NOMO-1 treated with DMSO at 0.1 percent for 48 hours (cell line): ENCODE measurements around the gene ANKRD11.
"Not testable (repeated sequence)": the region's sequence is repeated elsewhere in the genome, so short reads cannot be mapped to it uniquely, and the experiment has no call there.

ENCODE experiments used
- DNase-seq: peaks from one replicate; lab custom pipeline; 2025; ENCODE audit not compliant: unreplicated experiment; lab: John Stamatoyannopoulos, UW

ANKRD11 gene

GRCh38 chr16:89274561-89275283, 215.6 kb downstream of the ANKRD11 start:
- no peak for DNase-seq

- DNase-seq = no peak
Measured at GRCh38 chr16:89273741-89274472, 216.5 kb downstream of the ANKRD11 start.

GRCh38 chr16:89272631-89273030, 217.7 kb downstream of the ANKRD11 start:
- no peak for DNase-seq

DNA sequence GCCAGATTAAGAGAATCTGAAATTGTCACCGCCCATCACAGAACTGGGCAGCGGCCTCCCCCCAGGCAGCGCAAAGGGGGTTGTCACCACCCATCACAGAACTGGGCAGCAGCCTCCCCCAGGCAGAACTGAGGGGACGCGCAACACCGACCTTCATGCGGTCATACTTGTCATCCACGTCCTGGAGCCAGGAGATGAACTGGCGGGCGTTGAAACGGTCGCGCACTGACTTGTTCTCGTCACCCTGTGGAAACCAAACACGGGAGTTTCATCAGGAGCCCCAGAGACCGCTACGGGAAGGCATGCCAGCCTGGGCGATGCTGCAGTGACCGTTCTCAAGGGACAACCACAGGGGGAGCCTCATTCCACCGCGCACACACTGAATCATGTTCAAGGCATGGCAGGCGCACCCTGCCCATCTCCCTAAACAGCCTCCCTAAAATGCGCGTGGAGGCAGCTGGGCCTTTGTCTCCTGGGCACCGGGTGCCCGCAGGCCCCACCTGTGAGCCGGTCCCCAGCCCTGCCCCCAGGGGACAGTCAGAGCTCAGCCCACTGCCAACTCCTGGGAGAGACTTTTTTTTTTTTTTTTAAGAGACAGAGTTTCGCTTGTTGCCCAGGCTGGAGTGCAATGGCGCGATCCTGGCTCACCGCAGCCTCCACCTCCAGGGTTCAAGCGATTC, 219.6 kb downstream of the ANKRD11 start:
- no peak for DNase-seq

- no peak for DNase-seq
Measured at GRCh38 chr16:89269805-89270665, 220.3 kb downstream of the ANKRD11 start.

GRCh38 chr16:89268987-89269735, 221.2 kb downstream of the ANKRD11 start:
- DNase-seq = no peak

- no peak for DNase-seq
Measured at GRCh38 chr16:89268585-89268984, 221.8 kb downstream of the ANKRD11 start.

GRCh38 chr16:89267746-89268145, 222.6 kb downstream of the ANKRD11 start:
- DNase-seq = not testable (repeated sequence)

DNA sequence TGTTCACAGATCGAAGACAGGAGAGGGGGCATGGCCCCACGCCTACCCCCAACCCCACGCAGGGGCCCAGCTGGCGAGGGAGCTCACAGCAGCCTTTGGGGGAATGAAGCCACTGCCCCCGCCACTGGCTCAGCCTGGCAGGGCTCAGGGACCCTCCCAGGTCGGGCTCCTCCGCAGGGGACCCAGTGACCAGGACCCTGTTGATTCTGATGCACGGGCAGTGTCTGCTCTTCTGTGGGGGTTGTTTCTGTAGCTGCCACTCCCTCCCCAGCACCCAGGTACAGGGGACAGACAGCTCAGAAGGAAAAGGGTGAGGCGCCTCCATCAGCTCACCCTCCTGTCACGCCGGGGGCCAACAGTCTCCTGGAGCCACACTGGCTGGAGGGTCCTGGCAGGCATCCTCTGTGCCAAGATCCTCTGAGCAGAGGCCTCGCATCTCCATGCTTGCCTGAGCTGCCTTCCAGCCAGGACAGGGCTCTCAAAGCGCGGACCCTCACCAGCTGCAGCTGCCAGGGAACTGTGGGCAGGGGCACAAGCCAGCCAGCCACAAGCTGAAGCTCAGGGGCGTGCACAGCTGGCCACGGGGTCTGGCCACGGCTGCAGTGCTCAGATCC, 223.7 kb downstream of the ANKRD11 start:
- DNase-seq = no peak

- DNase-seq = no peak
Measured at GRCh38 chr16:89265647-89266046, 224.7 kb downstream of the ANKRD11 start.

- no peak for DNase-seq
Measured at GRCh38 chr16:89264800-89265550, 225.4 kb downstream of the ANKRD11 start.

- no peak for DNase-seq
Measured at GRCh38 chr16:89261691-89262563, 228.4 kb downstream of the ANKRD11 start.

GRCh38 chr16:89259901-89260300, 230.5 kb downstream of the ANKRD11 start:
- DNase-seq = not testable (repeated sequence)

- DNase-seq = no peak
Measured at GRCh38 chr16:89257757-89258465, 232.4 kb downstream of the ANKRD11 start.

GRCh38 chr16:89257281-89257731, 233.1 kb downstream of the ANKRD11 start:
- DNase-seq = no peak

- DNase-seq = no peak
Measured at GRCh38 chr16:89256651-89257254, 233.6 kb downstream of the ANKRD11 start.
